ENCODE data around the gene OSBPL5.

GRCh38 chr11:3120071-3120792, 44.9 kb downstream of the OSBPL5 start:
- TF ChIP-seq CTCF (IDR thresholded peaks at IDR 0.05), result no peak
- TF ChIP-seq POLR2A (IDR thresholded peaks at IDR 0.05), result no peak
